BE2C (cell line): ENCODE data around the gene GPATCH4.
A peak's percentile ranks its signal among the peaks of the same experiment; 100 is the strongest.

Experiments
- DNase-seq: peaks from one replicate; pipeline ENCODE4 v3.0.0-alpha.2; 2020
- H3K27me3 ChIP-seq: fragments of 250-450 bp; sonication (Bioruptor Pico); 2 replicates; pipeline ENCODE4 v1.5.1; 2020; ENCODE audit warnings: mild to moderate bottlenecking
- H3K36me3 ChIP-seq: fragments of 250-450 bp; sonication (Bioruptor Pico); 2 replicates; pipeline ENCODE4 v1.5.1; 2020; ENCODE audit warnings: mild to moderate bottlenecking
- H3K4me1 ChIP-seq: fragments of 250-450 bp; sonication (Bioruptor Pico); 2 replicates; pipeline ENCODE4 v1.5.1; 2020
- H3K4me3 ChIP-seq: 2 replicates; pipeline ENCODE4 v1.5.1; 2011; ENCODE audit warnings: low read depth, low read length
- H3K9me3 ChIP-seq: fragments of 250-450 bp; sonication (Bioruptor Pico); 2 replicates; pipeline ENCODE4 v1.5.1; 2020
- CTCF ChIP-seq: IDR thresholded peaks from 2 replicates; pipeline ENCODE4 v1.5.1; 2012; ENCODE audit warnings: mild to moderate bottlenecking, low read depth, low read length

The GPATCH4 gene

GRCh38 chr1:156579472-156579871 lies 21.8 kb downstream of the GPATCH4 start, which contains the start of gene TTC24:
Gene TTC24, plus strand, starts transcription at chr1:156579723. Its CDS starts 1,642 bp downstream, at chr1:156581365.
- TF ChIP-seq CTCF: no peak
- Histone ChIP-seq H3K4me1 (peaks cover 16% of the 10 kb centered on the region), H3K27me3 (no peaks in the 10 kb centered on the region), H3K4me3 (no peak within 1 kb of the TSS), H3K36me3 (no peaks in the 10 kb centered on the region), H3K9me3 (no peaks in the 10 kb centered on the region)
- no peak for DNase-seq

- no peak for TF ChIP-seq CTCF
- Histone ChIP-seq H3K27me3 (no peaks in the 10 kb centered on the region), H3K9me3 (no peaks in the 10 kb centered on the region), H3K4me3 (no peak overlapping the region), H3K4me1 (peaks cover 4% of the 10 kb centered on the region), H3K36me3 (no peaks in the 10 kb centered on the region)
- no peak for DNase-seq
Measured at GRCh38 chr1:156578055-156578454, 23.2 kb downstream of the GPATCH4 start.

- H3K27me3 ChIP-seq: no peaks in the 10 kb centered on the region
- DNase-seq: no peak
- no peaks in the 10 kb centered on the region for H3K9me3 ChIP-seq
- no peaks in the 10 kb centered on the region for H3K36me3 ChIP-seq
- peaks cover 4% of the 10 kb centered on the region for H3K4me1 ChIP-seq
- no peak for TF ChIP-seq CTCF
- H3K4me3 ChIP-seq: no peak overlapping the region
Measured at GRCh38 chr1:156577550-156577949, 23.7 kb downstream of the GPATCH4 start.

GRCh38 chr1:156574039-156574633 lies 27.1 kb downstream of the GPATCH4 start:
- TF ChIP-seq CTCF: no peak
- DNase-seq: no peak
- H3K9me3 ChIP-seq: no peaks in the 10 kb centered on the region
- H3K27me3 ChIP-seq: no peaks in the 10 kb centered on the region
- 0 out of 2 replicates have a peak, but pooled peaks cover 3% of the 10 kb centered on the region for H3K36me3 ChIP-seq
- no peaks in the 10 kb centered on the region; the same call in none of the 2 replicates for H3K4me1 ChIP-seq
- no peak overlapping the region for H3K4me3 ChIP-seq

- H3K4me3 ChIP-seq: peak overlapping the region; percentile 84
- H3K4me1 ChIP-seq: no peaks in the 10 kb centered on the region; the same call in none of the 2 replicates
- H3K36me3 ChIP-seq: 0 out of 2 replicates have a peak, but pooled peaks cover 3% of the 10 kb centered on the region
Measured at GRCh38 chr1:156572663-156573018, 28.6 kb downstream of the GPATCH4 start.

More at GRCh38 chr1:156572663-156573018, 28.6 kb downstream of the GPATCH4 start:
- no peak for DNase-seq
- Histone ChIP-seq H3K27me3 (no peaks in the 10 kb centered on the region), H3K9me3 (no peaks in the 10 kb centered on the region)
- TF ChIP-seq CTCF: no peak
